Ovary (tissue), 9 donors: ENCODE results near the gene STRA6. TPM values are rescaled to one million over a fixed set of nuclear protein-coding genes. Genes with fewer than 3 reads are reported as not detected.
A peak's percentile ranks its signal among the peaks of the same experiment; 100 is the strongest.

Experiments used
- DNase-seq, 5 donors: peaks; one replicate each; pipeline ENCODE4 v3.0.0-alpha.2; 2019 to 2020
- H3K27ac ChIP-seq, 2 donors: fragments of 200-600 bp; one replicate each; pipeline versions ENCODE4 v1.5.1 to v1.8.0; 2019 to 2022
- H3K27me3 ChIP-seq: fragments of 200-600 bp; one replicate; pipeline ENCODE4 v1.8.0; 2022
- H3K36me3 ChIP-seq: fragments of 200-600 bp; sonication (generic); one replicate; pipeline ENCODE4 v1.5.1; 2019
- H3K4me1 ChIP-seq: one replicate; pipeline ENCODE4 v1.8.1; 2013; ENCODE audit warnings: mild to moderate bottlenecking, moderate library complexity; ENCODE audit not compliant: insufficient read depth
- H3K4me3 ChIP-seq: fragments of 200-600 bp; sonication (generic); one replicate; pipeline ENCODE4 v1.5.1; 2017
- H3K9me3 ChIP-seq, 2 donors: fragments of 200-600 bp in 1 of 2; sonication (generic) in 1 of 2; one replicate each; pipeline versions ENCODE4 v1.5.1 to v1.8.1; 2013 to 2019; ENCODE audit warnings: mild to moderate bottlenecking in 1 of 2, moderate library complexity in 1 of 2
- CTCF ChIP-seq, 3 donors: fragments of 450-650 bp in 2 of 3; fragments of 200-600 bp in 1 of 3; IDR thresholded peaks; one replicate each; pipeline versions ENCODE4 v1.5.1 to v1.8.0; 2016 to 2022; ENCODE audit warnings: antibody characterized with exemption in 3 of 3, mild to moderate bottlenecking in 1 of 3
- EP300 ChIP-seq: sonication (generic); formaldehyde crosslinking; IDR thresholded peaks from one replicate; pipeline ENCODE4 v1.6.1; 2017; ENCODE audit warnings: antibody characterized with exemption
- POLR2A ChIP-seq: fragments of 450-650 bp; IDR thresholded peaks from one replicate; pipeline ENCODE4 v1.6.1; 2017; ENCODE audit warnings: antibody characterized with exemption, mild to moderate bottlenecking, moderate library complexity
- WGBS, 3 donors: extraction: QIAGEN DNeasy Blood & Tissue Kit in 1 of 3; methylation state at CpG; one replicate each; pipeline versions ENCODE4 v1.1.5 to v1.1.7; 2013 to 2017; 5-methylcytosine and 5-hydroxymethylcytosine counted together
- intact Hi-C, 4 donors: fragments of 100-400 bp; cut with DNase I; formaldehyde crosslinking; loops; one replicate each; pipeline versions ENCODE4 v1.11.0 to v1.15.1; 2022 to 2023
- polyA plus RNA-seq, 2 donors: library from polyadenylated mRNA; stranded (reverse); fragments of 200-250 nt in 1 of 2; fragments of 350-450 nt in 1 of 2; fragmentation: Illumina TruSeq in 1 of 2; extraction: RNeasy Lipid Tissue Mini Kit (QIAGEN cat#74804) in 1 of 2; gene quantifications; one replicate each; pipeline ENCODE4 v1.2.3, GENCODE V29; 2013 to 2014
- total RNA-seq, 7 donors: library from RNA; depleted of rRNA in 2 of 7; stranded (reverse); fragments of >200 nt in 2 of 7; fragmentation: NEBNext Ultra II Directional in 3 of 7; extraction: Animal tissue kit (Norgen Biotek cat#: 25700) in 3 of 7; gene quantifications; one replicate each; pipeline versions ENCODE4 v1.1.0 to v1.2.4, GENCODE V29; 2016 to 2023
- donor health status: DM: no; HTN: no; CAD: no; lungs with moderate emphysema.
- donor health status: DM: no; HTN: no; CAD: no.
- donor health status: Bipolar disorder and iron deficiency.
- donor health status: DM: yes; HTN: yes; CAD: no.
- donor health status: DM: no; HTN: no; CAD: no.
- donor health status: DM: yes; HTN: yes; CAD: no.

STRA6 gene
- total and polyA plus RNA-seq, 9 donors = 0.20 to 2.8 (median 0.69) TPM

DNA sequence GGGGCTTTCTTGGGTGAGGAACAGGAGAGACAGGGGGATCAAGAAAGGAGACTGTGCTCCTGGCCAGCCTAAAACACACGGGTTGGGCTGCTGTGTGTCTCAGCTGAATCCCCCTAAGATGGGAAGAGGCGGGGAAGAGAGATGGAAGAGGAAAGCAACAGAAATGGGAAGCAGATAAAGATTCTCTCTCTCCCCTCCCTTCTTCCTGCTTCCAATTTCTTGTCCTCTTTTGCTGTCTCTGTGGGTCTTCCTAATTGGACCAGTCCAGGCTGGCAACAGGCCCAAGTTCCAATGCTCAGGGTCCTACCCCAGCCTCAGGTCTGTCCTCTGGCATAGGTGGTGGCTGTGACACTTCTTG, 65.1 kb downstream of the STRA6 start:
- no peak for DNase-seq
- Histone ChIP-seq H3K27ac (no peak overlapping the region), H3K9me3 (peaks cover 0 to 7% of the 10 kb centered on the region in 2 donors), H3K36me3 (no peaks in the 10 kb centered on the region), H3K4me3 (no peak overlapping the region), H3K27me3 (peaks cover 4% of the 10 kb centered on the region), H3K4me1 (peaks cover 4% of the 10 kb centered on the region)
- TF ChIP-seq CTCF (IDR thresholded peaks at IDR 0.05) (no peak), POLR2A (no peak), EP300 (no peak)
- intact Hi-C loops = loop anchor here in 1 of 4 donors (5.0 kb wide), 1 partner anchor 35 kb away; the partner anchor contains the start of gene ISLR
- 68 to 79% (median 73%) methylated on average over 2 of the region's 2 CpGs for WGBS, 3 donors

DNA sequence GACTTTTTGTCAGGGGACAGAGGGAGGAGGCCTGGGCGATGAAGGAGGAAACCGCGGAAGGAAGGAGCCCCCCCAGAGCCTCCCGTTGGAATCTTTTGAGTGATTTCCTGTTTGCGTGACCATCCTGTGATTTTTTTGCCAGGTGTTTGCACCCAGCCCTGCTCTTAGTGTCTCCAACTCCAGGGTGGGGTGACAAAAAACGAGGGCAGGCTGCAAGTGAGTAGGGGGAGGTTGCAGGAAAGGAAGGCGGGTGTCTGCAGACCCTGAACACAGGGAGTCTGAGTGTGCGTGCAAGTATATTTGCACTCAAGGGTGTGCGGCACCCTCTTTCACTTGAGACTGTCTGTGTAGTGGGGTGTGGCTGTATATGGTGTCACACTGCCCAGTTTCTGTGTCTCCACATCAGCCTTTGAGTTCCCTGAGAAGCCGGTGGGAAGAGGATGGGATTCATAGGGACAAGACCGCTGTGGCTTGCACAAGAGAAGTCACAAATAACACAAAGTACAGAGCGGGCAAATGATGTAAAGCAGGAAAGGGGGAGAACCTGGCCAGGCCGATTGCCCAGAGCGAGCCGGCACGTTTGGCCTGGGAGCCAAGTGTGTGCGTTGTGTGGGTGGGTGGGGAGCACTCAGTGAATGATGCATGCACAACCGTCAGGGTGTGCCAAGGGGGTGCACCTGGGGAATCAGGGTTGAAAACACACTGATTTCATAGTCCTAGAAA, 65.6 kb downstream of the STRA6 start:
- Histone ChIP-seq H3K36me3 (no peaks in the 10 kb centered on the region), H3K4me1 (peaks cover 4% of the 10 kb centered on the region), H3K4me3 (peak overlapping the region; percentile 43), H3K9me3 (peaks cover 0 to 7% of the 10 kb centered on the region in 2 donors), H3K27ac (peak overlapping the region in 1 of 2 donors; percentile 22), H3K27me3 (peaks cover 4% of the 10 kb centered on the region)
- intact Hi-C loops = loop anchor here in 1 of 4 donors (5.0 kb wide), 1 partner anchor 35 kb away; the partner anchor contains the start of gene ISLR
- TF ChIP-seq EP300 (no peak), POLR2A (no peak)
- 17 to 23% (median 19%) methylated on average over 18 of the region's 18 CpGs for WGBS, 3 donors
- DNase-seq = peak in 2 of 5 donors; percentile 15 to 33

GRCh38 chr15:74136540-74136813, 66.1 kb downstream of the STRA6 start:
- 1 to 4% (median 3%) methylated on average over 15 to 26 of the region's 26 CpGs for WGBS, 3 donors
- intact Hi-C loops = loop anchor here in 1 of 4 donors (5.0 kb wide), 1 partner anchor 36 kb away; the partner anchor contains the start of gene ISLR
- peak in 1 of 5 donors; percentile 30 for DNase-seq
- TF ChIP-seq POLR2A (no peak), CTCF (IDR thresholded peaks at IDR 0.05) (no peak), EP300 (no peak)
- peaks cover 4% of the 10 kb centered on the region for H3K27me3 ChIP-seq
- peak overlapping the region; percentile 43 for H3K4me3 ChIP-seq
- peak overlapping the region; percentile 22 to 67 for H3K27ac ChIP-seq
- H3K4me1 ChIP-seq = peaks cover 4% of the 10 kb centered on the region
- H3K36me3 ChIP-seq = no peaks in the 10 kb centered on the region
- H3K9me3 ChIP-seq = peaks cover 0 to 7% of the 10 kb centered on the region in 2 donors

DNA sequence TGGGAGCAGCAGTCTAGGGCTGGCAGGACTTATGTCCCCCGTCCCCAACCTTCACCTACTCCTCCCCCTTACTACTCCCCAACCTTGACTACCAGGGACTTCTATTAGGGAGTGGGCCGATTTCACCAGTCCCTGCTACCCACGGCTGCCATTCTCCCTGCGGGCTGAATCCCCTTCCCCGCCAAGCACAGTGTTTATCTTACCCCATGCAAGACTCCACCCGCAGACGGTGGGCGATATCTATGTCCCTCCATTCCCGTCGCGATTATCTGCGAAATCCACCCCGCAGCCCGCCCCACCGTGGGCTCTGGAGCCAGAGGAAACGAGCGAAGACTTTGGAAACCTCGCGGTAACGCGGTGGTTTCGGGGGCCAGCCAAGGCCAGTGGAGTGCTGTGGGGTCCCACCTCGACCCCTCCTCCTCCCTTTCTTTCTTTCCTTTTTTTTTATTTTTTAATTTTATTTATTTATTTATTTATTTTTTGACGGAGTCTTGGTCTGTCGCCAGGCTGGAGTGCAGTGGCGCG, 67.5 kb downstream of the STRA6 start:
- Histone ChIP-seq H3K4me3 (no peak overlapping the region), H3K27me3 (peaks cover 4% of the 10 kb centered on the region)
- intact Hi-C loops = loop anchor here in 1 of 4 donors (5.0 kb wide), 1 partner anchor 37 kb away; the partner anchor contains the start of gene ISLR

More for the DNA sequence above, 67.5 kb downstream of the STRA6 start:
- WGBS, 3 donors = 65 to 70% (median 67%) methylated on average over 27 of the region's 27 CpGs
- H3K4me1 ChIP-seq = peaks cover 8% of the 10 kb centered on the region
- H3K27ac ChIP-seq = no peak overlapping the region
- peak in 1 of 5 donors; percentile 33 for DNase-seq
- H3K36me3 ChIP-seq = no peaks in the 10 kb centered on the region
- H3K9me3 ChIP-seq = peaks cover 0 to 7% of the 10 kb centered on the region in 2 donors
- TF ChIP-seq POLR2A = no peak
- TF ChIP-seq CTCF (IDR thresholded peaks at IDR 0.05) = no peak
- no peak for TF ChIP-seq EP300
